ENCODE results near the gene IFT122.

GRCh38 chr3:129532261-129532660 is 92.2 kb downstream of the IFT122 start:
- no peak for TF ChIP-seq FOXM1 (IDR thresholded peaks at IDR 0.05; ENCODE audit: borderline replicate concordance, low read depth)
- TF ChIP-seq ZBTB7A (IDR thresholded peaks at IDR 0.05; ENCODE audit: low read depth) = no peak
- TF ChIP-seq CEBPB (IDR thresholded peaks at IDR 0.05) = no peak
- TF ChIP-seq TAF1 (IDR thresholded peaks at IDR 0.05; ENCODE audit: low read depth) = no peak
- no peak for TF ChIP-seq EP300 (IDR thresholded peaks at IDR 0.05; ENCODE audit: borderline replicate concordance)
- no peak for TF ChIP-seq REST (IDR thresholded peaks at IDR 0.05; ENCODE audit: low read depth)
- no peak for TF ChIP-seq YY1 (IDR thresholded peaks at IDR 0.05; ENCODE audit: low read depth)
- no peak for TF ChIP-seq MAX (IDR thresholded peaks at IDR 0.05)
- no peak for TF ChIP-seq EGR1 (IDR thresholded peaks at IDR 0.05)
- no peak for TF ChIP-seq TEAD4 (IDR thresholded peaks at IDR 0.05)
- no peak for TF ChIP-seq RAD21 (IDR thresholded peaks at IDR 0.05; ENCODE audit: low read depth)
- TF ChIP-seq USF1 (IDR thresholded peaks at IDR 0.05) = no peak
- no peak for TF ChIP-seq CREB1 (IDR thresholded peaks at IDR 0.05; ENCODE audit: low read depth)
- TF ChIP-seq NFIC (IDR thresholded peaks at IDR 0.05) = no peak

Measured in Ishikawa (cell line).